Measurements from ENCODE around the gene FGD2. TPM values are rescaled to one million over a fixed set of nuclear protein-coding genes. Genes with fewer than 3 reads are reported as not detected.

FGD2 gene
- total RNA-seq, 1 donor from 2014 or later: under 0.01 TPM

DNA sequence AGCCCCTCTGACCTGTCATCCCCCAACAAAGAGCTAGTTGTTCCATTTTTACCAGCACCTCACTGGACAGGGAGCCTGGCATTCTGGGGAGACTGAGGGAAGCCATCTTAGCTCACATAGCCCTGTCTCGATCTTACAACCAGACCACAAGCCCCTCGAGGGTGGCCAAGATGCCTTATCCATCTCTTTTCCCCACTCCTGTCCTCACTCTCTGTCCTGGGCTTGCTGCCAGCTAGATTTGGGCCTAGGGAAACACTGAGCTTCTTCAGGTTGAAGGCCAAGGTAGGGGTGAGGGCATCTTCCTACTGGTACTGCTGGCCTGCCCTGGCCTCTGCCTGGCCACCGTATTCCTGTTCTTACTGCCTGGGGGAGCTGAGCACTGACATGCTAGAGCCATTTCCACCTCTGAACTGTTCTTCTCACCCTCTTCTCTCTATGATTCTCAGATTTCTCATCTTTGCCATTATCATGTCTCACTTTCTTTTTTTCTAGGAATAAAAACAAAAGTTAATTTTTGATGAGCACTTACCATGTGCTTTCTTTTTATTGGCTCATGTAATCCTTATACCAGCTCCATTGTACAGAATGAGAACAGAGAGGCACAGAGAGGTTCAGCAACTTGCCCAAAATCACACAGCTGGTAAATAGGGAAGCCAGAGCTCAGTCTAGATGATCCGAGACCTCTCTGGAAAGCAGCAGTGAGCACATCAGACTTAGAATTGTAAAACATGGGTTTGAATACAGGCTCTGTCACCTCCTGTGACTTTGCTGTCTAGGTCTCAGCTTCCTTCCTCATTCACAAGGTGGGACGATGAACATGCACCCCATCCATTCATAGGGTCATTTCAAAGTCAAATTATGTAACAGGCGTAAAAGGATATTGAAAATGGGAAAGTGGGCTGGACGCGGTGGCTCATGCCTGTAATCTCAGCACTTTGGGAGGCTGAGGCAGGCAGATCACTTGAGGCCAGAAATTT lies 28.7 kb downstream of the FGD2 start:
- no peak for DNase-seq (ENCODE audit: low read depth)
- TF ChIP-seq, protein P1, sequence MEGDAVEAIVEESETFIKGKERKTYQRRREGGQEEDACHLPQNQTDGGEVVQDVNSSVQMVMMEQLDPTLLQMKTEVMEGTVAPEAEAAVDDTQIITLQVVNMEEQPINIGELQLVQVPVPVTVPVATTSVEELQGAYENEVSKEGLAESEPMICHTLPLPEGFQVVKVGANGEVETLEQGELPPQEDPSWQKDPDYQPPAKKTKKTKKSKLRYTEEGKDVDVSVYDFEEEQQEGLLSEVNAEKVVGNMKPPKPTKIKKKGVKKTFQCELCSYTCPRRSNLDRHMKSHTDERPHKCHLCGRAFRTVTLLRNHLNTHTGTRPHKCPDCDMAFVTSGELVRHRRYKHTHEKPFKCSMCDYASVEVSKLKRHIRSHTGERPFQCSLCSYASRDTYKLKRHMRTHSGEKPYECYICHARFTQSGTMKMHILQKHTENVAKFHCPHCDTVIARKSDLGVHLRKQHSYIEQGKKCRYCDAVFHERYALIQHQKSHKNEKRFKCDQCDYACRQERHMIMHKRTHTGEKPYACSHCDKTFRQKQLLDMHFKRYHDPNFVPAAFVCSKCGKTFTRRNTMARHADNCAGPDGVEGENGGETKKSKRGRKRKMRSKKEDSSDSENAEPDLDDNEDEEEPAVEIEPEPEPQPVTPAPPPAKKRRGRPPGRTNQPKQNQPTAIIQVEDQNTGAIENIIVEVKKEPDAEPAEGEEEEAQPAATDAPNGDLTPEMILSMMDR (IDR thresholded peaks at IDR 0.05; ENCODE audit: insufficient read depth, low read length, severe bottlenecking): no peak
- H3K4me3 ChIP-seq (ENCODE audit: low read depth, low read length): no peak overlapping the region
- FAIRE-seq: no peak
- H3K36me3 ChIP-seq (ENCODE audit: control insufficient read depth, insufficient read depth, low read length): no peaks in the 10 kb centered on the region
- no peaks in the 10 kb centered on the region for H3K27me3 ChIP-seq (ENCODE audit: control insufficient read depth, insufficient read depth, low read length)

DNA sequence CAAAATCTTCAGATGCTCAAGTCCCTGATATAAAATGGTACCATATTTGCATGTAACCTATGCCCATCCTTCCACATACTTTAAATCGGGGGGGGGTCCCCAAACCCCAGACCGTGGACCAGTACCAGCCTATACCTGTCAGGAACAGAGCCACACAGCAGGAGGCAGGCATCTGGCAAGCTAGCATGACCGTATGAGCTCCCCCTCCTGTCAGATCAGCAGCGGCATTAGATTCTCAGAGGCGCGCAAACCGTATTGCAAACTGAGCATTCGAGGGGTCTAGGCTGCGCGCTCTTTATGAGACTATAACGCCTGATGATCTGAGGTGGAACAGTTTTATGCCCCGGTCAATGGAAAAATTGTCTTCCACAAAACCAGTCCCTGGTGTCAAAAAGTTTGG lies 30.7 kb downstream of the FGD2 start:
- Histone ChIP-seq H3K36me3 (ENCODE audit: control insufficient read depth, insufficient read depth, low read length) (no peaks in the 10 kb centered on the region), H3K4me3 (ENCODE audit: low read depth, low read length) (no peak overlapping the region), H3K27me3 (ENCODE audit: control insufficient read depth, insufficient read depth, low read length) (no peaks in the 10 kb centered on the region)
- TF ChIP-seq, protein P1 (IDR thresholded peaks at IDR 0.05; ENCODE audit: insufficient read depth, low read length, severe bottlenecking): no peak
- FAIRE-seq (no peak), DNase-seq (ENCODE audit: low read depth) (no peak)

DNA sequence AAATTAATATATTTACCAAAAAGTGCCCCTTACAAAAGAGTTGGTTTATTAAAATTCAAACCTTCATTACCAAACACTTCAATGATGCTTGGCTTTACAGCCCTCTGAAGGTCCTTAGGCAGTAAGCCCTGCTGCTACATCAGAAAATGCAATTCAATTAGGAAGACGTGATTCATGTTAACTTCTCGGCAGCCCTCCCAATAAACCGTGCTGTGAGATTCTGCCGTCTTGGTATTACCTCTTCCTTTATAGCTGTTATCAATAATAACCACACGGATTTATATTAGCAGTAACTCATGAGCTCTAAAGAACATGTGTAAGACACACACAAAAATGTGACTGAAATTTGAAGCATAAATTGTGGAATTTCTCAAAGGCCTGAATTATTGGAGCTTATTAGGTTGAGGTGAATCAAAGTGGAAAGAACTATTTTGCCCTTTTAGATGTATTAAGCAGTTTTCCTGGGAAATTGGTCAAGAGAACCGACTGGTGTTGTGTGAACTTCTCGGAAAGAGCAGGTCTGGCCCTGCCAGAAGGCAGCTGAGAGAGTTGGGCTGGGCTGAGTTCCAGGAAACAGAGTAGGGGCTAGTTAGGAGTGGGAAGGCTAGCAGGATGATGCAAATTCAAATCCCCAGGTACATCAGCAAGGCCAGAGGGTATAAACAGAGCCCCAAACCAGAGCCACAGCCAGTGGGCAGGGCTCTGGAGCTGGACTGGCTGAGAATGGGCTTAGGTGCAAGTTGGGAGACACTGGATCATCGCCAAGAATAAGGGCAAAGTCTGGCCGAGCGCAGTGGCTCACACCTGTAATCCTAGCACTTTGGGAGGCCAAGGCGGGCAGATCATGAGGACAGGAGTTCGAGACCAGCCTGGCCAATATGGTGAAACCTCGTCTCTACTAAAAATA lies 33.1 kb downstream of the FGD2 start:
- TF ChIP-seq, protein P1 (IDR thresholded peaks at IDR 0.05; ENCODE audit: insufficient read depth, low read length, severe bottlenecking): no peak
- no peak overlapping the region for H3K4me3 ChIP-seq (ENCODE audit: low read depth, low read length)
- H3K27me3 ChIP-seq (ENCODE audit: control insufficient read depth, insufficient read depth, low read length): no peaks in the 10 kb centered on the region
- DNase-seq (ENCODE audit: low read depth) (no peak), FAIRE-seq (no peak)
- no peaks in the 10 kb centered on the region for H3K36me3 ChIP-seq (ENCODE audit: control insufficient read depth, insufficient read depth, low read length)

DNA sequence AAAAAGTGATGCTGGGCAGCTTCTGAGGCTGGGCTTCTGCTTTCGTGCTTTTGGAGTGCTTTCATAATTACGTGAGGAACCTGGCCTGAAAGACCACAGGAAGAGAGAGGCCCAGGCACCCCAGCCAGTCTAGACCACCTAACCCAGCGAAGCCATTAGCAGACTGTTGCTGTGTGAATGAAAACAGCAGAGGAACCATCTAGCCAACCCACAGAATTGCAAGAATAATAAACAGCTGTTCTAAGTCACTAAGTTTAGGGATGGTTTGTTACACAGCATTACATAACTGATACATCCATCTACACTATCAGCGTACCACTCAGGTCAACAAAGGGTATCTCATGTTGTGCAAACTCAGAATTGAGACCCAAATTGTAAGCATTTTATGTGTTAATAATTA lies 34.5 kb downstream of the FGD2 start:
- Histone ChIP-seq H3K36me3 (ENCODE audit: control insufficient read depth, insufficient read depth, low read length) (no peaks in the 10 kb centered on the region), H3K27me3 (ENCODE audit: control insufficient read depth, insufficient read depth, low read length) (no peaks in the 10 kb centered on the region), H3K4me3 (ENCODE audit: low read depth, low read length) (no peak overlapping the region)
- no peak for FAIRE-seq
- TF ChIP-seq, protein P1 (IDR thresholded peaks at IDR 0.05; ENCODE audit: insufficient read depth, low read length, severe bottlenecking): no peak
- DNase-seq (ENCODE audit: low read depth): no peak

DNA sequence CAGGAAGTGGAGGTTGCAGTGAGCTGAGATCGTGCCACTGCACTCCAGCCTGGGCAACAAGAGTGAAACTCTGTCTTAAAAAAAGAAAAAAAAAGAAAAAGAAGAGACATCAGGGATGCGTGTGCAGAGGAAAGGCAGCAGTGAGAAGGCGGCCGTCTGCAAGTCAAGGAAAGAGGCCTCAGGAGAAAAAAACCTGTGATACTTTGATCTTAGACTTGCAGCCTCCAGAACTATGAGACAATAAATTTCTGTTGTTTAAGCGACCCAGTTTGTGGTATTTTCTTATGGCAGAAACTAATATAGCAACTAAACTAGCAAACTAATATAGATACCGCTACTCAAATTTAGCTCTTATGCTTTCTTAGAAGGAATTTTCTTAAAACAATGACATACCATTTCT lies 36.1 kb downstream of the FGD2 start:
- H3K4me3 ChIP-seq (ENCODE audit: low read depth, low read length): no peak overlapping the region
- H3K36me3 ChIP-seq (ENCODE audit: control insufficient read depth, insufficient read depth, low read length): no peaks in the 10 kb centered on the region
- FAIRE-seq (no peak), DNase-seq (ENCODE audit: low read depth) (no peak)
- no peaks in the 10 kb centered on the region for H3K27me3 ChIP-seq (ENCODE audit: control insufficient read depth, insufficient read depth, low read length)
- TF ChIP-seq, protein P1 (IDR thresholded peaks at IDR 0.05; ENCODE audit: insufficient read depth, low read length, severe bottlenecking): no peak

Data from bronchial epithelial cell (primary cell).